ENCODE data around the gene SORCS2. TPM values are rescaled to one million over a fixed set of nuclear protein-coding genes. Genes with fewer than 3 reads are reported as not detected.

SORCS2 gene
- total RNA-seq, 3 donors from 2014 or later: 0.66 to 1.3 (median 0.80) TPM

DNA sequence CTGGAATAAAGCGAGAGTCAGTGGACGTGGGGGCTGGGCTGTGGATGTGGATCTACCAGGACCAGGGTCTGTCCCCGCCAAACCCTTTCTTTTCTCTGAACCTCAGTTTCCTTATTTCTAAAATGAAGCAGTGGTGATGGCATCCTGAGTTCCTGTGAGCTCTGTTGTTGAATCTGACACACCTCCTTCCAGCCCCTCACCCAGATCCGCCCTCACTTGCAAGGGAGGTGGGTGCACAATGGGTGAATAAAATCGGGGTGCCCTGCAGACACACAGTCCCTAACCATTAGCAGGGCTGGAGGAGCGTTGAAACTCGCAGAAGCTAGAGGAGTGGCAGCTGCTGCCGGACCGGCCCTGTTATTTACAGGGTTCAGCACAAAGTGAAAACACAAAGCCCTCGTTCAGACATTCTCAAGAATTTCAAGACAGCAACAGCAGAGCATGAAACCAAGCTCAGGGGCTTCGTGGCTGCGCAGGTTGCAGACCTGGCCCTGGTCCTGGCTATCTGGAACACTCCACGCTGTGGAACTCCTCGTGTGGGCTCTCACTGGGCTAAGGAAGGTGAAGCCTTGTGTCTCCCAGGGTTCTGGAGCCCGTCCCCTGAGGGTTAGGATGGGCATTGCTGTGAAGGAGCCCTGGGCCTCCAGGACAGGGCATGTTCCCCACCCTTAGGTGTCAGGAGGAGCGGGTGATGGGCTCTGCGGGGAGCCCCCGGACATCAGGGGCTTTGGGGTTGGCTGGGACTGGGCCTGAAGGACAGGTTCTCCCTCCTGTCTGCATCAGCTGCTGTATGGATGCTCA is 199.5 kb downstream of the SORCS2 start:
- no peak for TF ChIP-seq POLR2A (IDR thresholded peaks at IDR 0.05)
- TF ChIP-seq, protein P1, sequence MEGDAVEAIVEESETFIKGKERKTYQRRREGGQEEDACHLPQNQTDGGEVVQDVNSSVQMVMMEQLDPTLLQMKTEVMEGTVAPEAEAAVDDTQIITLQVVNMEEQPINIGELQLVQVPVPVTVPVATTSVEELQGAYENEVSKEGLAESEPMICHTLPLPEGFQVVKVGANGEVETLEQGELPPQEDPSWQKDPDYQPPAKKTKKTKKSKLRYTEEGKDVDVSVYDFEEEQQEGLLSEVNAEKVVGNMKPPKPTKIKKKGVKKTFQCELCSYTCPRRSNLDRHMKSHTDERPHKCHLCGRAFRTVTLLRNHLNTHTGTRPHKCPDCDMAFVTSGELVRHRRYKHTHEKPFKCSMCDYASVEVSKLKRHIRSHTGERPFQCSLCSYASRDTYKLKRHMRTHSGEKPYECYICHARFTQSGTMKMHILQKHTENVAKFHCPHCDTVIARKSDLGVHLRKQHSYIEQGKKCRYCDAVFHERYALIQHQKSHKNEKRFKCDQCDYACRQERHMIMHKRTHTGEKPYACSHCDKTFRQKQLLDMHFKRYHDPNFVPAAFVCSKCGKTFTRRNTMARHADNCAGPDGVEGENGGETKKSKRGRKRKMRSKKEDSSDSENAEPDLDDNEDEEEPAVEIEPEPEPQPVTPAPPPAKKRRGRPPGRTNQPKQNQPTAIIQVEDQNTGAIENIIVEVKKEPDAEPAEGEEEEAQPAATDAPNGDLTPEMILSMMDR (IDR thresholded peaks at IDR 0.05): no peak
- no peak for TF ChIP-seq POLR2AphosphoS5 (IDR thresholded peaks at IDR 0.05)
- DNase-seq (ENCODE audit: low spot score in 2 of 2): peak; percentile 10 to 33
- Histone ChIP-seq H3K36me3 (no peaks in the 10 kb centered on the region), H3K27ac (no peak overlapping the region), H3K4me3 (no peak overlapping the region), H3K9me3 (no peaks in the 10 kb centered on the region), H3K27me3 (peaks cover 0 to 35% of the 10 kb centered on the region in 2 donors), H3K4me1 (no peaks in the 10 kb centered on the region)
- intact Hi-C loops (cut with DNase I; ENCODE audit: low total_unique reads): loop anchor here (5.0 kb wide), 1 partner anchor 545 kb away; no protein-coding TSS in a partner anchor

DNA sequence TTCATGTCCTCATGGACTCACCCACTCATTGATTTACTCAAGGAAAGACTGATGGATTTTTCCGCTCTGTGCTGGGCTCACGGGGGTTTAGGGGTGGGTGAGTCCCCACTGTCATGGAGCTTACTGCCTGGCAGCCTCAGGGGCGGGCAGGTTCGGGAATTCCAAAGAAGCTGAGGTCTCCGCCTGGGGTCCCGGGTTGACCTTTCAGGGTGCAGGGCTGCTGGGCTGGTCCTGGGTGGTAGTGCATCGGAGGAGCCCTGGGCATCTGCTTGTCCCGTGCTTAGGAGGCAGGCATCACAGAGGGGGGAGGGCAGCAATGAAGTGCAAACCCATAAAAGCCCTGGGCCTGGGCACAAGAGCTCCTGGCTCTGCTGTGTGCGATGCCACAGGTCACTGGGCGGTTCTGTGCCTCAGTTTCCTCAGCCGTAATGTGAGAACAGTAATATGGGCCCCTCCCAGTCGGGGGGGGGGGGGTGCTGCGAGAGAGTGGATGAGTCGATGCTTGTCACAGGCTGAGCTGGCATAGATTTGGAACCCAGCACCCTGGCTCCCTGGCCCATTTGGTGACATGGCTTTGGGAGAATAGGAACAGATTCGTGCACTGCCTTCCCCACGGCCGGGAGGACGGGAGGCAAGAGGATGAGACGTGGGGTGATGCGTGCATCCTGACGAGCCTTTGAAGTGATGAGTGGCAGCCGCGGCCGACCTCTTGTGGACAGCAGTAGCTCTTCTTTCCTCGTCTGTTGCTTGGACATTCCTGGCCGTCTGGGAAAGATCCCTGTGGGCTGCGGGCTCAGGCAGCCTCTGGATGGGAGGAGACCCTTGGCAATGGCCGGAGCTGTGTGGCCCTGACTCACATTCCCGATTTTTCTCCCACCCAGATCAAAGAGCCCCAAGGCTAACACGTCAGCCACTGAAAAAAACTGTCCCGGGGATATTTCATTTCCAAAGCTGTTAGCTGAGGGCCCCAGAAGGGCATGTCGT is 200.4 kb downstream of the SORCS2 start:
- H3K4me3 ChIP-seq: no peak overlapping the region
- intact Hi-C loops (cut with DNase I; ENCODE audit: low total_unique reads): loop anchor here (5.0 kb wide), 1 partner anchor 545 kb away; no protein-coding TSS in a partner anchor
- no peaks in the 10 kb centered on the region for H3K4me1 ChIP-seq
- no peaks in the 10 kb centered on the region for H3K36me3 ChIP-seq
- TF ChIP-seq POLR2AphosphoS5 (IDR thresholded peaks at IDR 0.05) (no peak), POLR2A (IDR thresholded peaks at IDR 0.05) (no peak)
- TF ChIP-seq, protein P1 (IDR thresholded peaks at IDR 0.05): no peak
- no peaks in the 10 kb centered on the region for H3K9me3 ChIP-seq
- H3K27ac ChIP-seq: no peak overlapping the region
- peak; percentile 13 to 40 for DNase-seq (ENCODE audit: low spot score in 2 of 2)
- peaks cover 0 to 39% of the 10 kb centered on the region in 2 donors for H3K27me3 ChIP-seq

DNA sequence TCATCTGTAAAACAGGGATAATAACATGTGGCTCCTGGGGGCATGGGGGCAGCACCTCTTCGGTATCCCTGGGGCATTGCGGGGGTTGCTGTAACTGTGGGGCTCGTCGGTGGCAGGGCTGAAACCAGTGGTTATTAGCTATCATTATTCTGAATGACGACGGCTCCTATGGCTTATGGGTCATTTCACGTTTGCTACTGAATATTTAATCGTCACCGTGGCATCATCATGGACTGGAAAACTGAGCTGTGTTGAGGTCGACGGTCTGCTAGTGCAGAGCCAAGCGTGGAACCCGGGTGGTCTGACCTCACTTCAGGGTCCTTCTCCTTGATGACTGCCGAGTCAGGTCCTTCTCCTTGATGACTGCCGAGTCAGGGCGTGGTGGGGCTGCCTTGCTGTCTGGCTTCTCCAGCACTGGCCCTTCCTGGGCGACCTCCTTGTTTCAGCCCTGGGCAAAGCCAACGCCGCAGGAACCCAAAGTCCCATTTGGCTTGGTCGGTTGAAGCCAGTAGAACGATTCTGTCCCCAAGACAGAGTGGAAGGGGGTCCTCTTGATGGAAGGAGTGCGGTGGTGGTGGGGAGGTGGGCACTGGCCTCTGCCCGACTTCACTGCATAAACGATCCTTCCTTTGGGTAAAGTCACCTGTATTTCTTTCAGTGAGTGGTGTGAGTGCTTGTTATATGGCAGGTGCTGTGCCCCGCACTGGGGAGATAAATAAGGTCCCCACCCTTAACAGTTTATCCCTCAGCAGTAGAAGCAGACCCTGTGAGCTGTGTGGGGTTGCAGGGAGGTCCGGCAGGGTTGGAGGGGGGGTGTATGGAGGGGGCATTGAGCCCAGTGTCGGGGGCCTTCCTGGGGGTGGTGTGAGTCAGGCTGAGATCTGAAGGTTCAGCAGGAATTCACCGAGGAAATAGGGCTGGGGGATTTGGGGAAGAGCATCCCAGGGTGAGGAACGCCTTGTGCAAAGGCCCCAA is 201.6 kb downstream of the SORCS2 start:
- Histone ChIP-seq H3K27ac (no peak overlapping the region), H3K4me3 (no peak overlapping the region), H3K9me3 (no peaks in the 10 kb centered on the region), H3K36me3 (no peaks in the 10 kb centered on the region), H3K27me3 (peaks cover 0 to 46% of the 10 kb centered on the region in 2 donors), H3K4me1 (no peaks in the 10 kb centered on the region)
- intact Hi-C loops (cut with DNase I; ENCODE audit: low total_unique reads): loop anchor here (5.0 kb wide), 1 partner anchor 547 kb away; no protein-coding TSS in a partner anchor
- peak; percentile 11 to 48 for DNase-seq (ENCODE audit: low spot score in 2 of 2)
- TF ChIP-seq, protein P1 (IDR thresholded peaks at IDR 0.05): no peak
- TF ChIP-seq POLR2A (IDR thresholded peaks at IDR 0.05): no peak
- no peak for TF ChIP-seq POLR2AphosphoS5 (IDR thresholded peaks at IDR 0.05)

DNA sequence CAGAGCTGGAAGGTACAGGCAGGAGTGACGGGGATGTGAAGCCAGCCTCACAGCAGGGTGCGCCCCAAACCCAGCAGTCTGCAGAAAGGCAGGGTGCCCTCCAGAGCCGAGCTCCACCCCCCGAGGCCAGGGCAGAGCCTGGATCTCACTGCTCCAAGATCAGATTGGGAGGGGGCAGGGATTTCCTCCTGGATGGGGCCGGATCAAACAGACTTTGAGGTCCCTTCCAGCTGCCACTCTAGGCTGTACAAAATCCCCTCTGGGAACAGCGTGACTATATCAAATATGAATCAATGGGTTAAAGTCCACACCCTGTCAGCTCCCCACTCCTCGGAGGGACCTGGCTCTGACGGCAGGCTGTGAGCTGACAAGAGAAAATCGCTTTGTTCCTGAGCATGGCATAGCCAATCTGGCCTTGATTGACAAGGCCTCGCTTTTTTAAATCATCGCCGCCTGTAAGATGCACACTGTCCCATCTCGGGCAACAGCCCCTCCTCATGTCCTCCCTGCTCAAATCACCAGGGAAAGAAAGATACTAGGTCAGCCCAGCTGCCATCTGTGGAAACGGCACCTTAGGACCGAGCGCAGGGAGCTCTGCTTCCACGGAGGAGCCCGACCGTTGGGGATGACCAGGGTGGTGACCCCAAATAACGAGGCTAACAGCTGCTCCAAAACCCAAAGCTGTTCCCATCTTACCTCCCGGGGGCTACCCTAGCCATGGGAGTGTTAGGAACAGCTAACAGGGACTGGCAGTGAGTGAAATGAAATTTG is 202.5 kb downstream of the SORCS2 start:
- Histone ChIP-seq H3K36me3 (no peaks in the 10 kb centered on the region), H3K27ac (no peak overlapping the region), H3K4me3 (no peak overlapping the region), H3K27me3 (peaks cover 0 to 56% of the 10 kb centered on the region in 2 donors), H3K4me1 (no peaks in the 10 kb centered on the region), H3K9me3 (no peaks in the 10 kb centered on the region)
- DNase-seq (ENCODE audit: low spot score in 2 of 2): peak; percentile 12 to 36
- intact Hi-C loops (cut with DNase I; ENCODE audit: low total_unique reads): loop anchor here (5.0 kb wide), 1 partner anchor 548 kb away; no protein-coding TSS in a partner anchor
- TF ChIP-seq POLR2AphosphoS5 (IDR thresholded peaks at IDR 0.05): no peak
- TF ChIP-seq, protein P1 (IDR thresholded peaks at IDR 0.05): no peak
- TF ChIP-seq POLR2A (IDR thresholded peaks at IDR 0.05): no peak

All from breast epithelium (tissue), 4 donors.